ENCODE results near the gene ZSCAN5B.

DNA sequence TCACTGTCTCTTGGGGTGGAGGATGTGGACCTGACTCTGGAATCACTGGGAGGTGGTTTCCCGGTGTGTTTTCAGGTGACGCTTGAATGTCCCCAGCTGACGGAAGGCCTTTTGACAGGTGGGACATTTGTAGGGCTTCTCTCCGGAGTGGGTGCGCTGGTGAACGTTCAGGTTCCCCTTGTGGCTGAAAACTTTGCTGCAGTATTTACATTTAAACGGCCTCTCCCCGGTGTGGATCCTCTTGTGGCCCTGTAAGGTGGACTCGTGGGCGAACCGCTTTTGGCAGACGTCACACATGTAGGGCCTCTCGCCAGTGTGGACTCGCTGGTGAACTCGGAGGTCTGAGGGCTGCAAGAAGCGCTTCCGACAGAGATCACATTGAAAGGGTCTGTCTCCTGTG, 7.8 kb downstream of the ZSCAN5B start:
- no peak for TF ChIP-seq NFRKB (IDR thresholded peaks at IDR 0.05)
- TF ChIP-seq FOXM1 (IDR thresholded peaks at IDR 0.05; ENCODE audit: borderline replicate concordance) = no peak
- no peak for TF ChIP-seq ARNT (IDR thresholded peaks at IDR 0.05)
- no peak for TF ChIP-seq FOXA1 (IDR thresholded peaks at IDR 0.05)
- TF ChIP-seq CTBP1 (IDR thresholded peaks at IDR 0.05; ENCODE audit: borderline replicate concordance) = no peak
- TF ChIP-seq BHLHE40 (IDR thresholded peaks at IDR 0.05; ENCODE audit: borderline replicate concordance) = no peak
- no peak for TF ChIP-seq TARDBP (IDR thresholded peaks at IDR 0.05)
- no peak for TF ChIP-seq ZNF384 (IDR thresholded peaks at IDR 0.05)
- TF ChIP-seq SUZ12 (IDR thresholded peaks at IDR 0.05) = no peak
- no peak for TF ChIP-seq ELF4 (IDR thresholded peaks at IDR 0.05)
- TF ChIP-seq LEF1 (IDR thresholded peaks at IDR 0.05; ENCODE audit: borderline replicate concordance) = no peak
